ENCODE data around the gene KLHL29.

The KLHL29 gene

GRCh38 chr2:23412556-23413155 is 27.7 kb downstream of the KLHL29 start:
- TF ChIP-seq CTCF (IDR thresholded peaks at IDR 0.05; ENCODE audit: low read depth, low read length, missing control alignments): no peak
- DNase-seq (ENCODE audit: low read depth): no peak

DNA sequence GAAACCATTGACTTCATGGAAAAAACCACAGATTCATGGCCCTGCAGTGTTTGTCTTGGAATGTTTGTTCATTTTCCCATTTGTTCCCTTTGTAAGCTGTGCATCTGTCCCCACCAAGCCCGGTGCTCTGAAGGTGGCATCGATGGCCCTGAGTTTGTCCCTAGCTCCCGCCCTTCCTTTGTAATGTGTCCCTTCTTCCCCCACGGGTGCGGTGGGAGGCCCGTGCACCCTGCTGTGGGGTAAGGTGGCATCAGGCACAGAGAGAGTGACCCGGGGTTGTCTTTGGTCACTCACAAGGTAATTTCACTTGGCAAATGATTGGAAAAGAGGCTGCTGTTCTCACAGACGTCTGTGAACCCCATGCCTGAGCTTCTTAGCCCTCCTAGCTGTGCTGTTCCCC is 28.7 kb downstream of the KLHL29 start:
- H3K4me3 ChIP-seq (ENCODE audit: low read depth, low read length): no peak overlapping the region
- TF ChIP-seq CTCF (IDR thresholded peaks at IDR 0.05; ENCODE audit: low read depth, low read length, missing control alignments): no peak
- DNase-seq (ENCODE audit: low read depth): no peak

More at GRCh38 chr2:23412556-23413155, 27.7 kb downstream of the KLHL29 start:
- H3K4me3 ChIP-seq (ENCODE audit: low read depth, low read length): no peak overlapping the region

- TF ChIP-seq CTCF (IDR thresholded peaks at IDR 0.05; ENCODE audit: low read depth, low read length, missing control alignments): no peak
- no peak for DNase-seq (ENCODE audit: low read depth)
- no peak overlapping the region for H3K4me3 ChIP-seq (ENCODE audit: low read depth, low read length)
Observed at GRCh38 chr2:23414106-23414505, 29.1 kb downstream of the KLHL29 start.

DNA sequence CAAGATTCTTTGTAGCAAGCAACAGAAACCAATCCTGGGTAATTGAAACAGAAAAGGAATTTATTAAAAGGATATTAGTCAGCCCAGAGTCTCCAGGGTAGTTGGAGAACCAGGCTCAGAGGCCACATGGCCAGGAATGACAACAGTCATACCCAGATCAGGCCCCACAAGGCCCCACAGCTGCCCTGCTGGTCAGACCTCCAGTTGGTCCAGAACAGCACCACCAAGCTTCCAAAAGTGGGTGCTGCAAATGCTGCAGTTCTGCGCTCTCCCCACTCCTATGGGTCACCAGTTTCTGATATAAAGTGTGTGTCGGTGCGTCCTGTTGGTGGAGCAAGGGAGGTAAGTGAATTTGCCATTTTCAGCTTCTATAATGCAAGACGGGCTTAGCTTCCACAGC is 29.9 kb downstream of the KLHL29 start:
- no peak overlapping the region for H3K4me3 ChIP-seq (ENCODE audit: low read depth, low read length)
- peak; percentile 26 for TF ChIP-seq CTCF (IDR thresholded peaks at IDR 0.05; ENCODE audit: low read depth, low read length, missing control alignments)
- no peak for DNase-seq (ENCODE audit: low read depth)

- no peak for DNase-seq (ENCODE audit: low read depth)
- H3K4me3 ChIP-seq (ENCODE audit: low read depth, low read length): no peak overlapping the region
- TF ChIP-seq CTCF (IDR thresholded peaks at IDR 0.05; ENCODE audit: low read depth, low read length, missing control alignments): no peak
Observed at GRCh38 chr2:23417310-23417709, 32.3 kb downstream of the KLHL29 start.

DNA sequence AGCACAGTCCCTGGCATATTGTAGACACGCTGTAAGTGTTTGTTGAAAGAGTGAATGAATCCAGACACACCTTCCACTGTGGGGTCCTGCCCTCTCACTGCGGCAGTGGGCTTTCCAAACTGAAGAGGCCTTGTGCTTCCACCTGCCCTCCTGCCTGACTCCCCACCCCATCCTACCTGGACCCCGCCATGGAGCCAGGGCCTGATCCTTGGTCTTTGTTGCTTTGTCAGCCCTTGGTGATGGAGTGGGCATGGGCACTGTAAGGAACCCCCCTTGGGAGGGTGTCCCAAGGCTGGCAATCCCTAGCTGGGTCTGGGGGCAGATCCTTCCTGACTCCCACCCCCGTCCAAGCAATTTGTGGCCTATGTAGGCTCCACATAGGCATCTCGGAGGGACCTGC is 33.1 kb downstream of the KLHL29 start:
- no peak for DNase-seq (ENCODE audit: low read depth)
- no peak for TF ChIP-seq CTCF (IDR thresholded peaks at IDR 0.05; ENCODE audit: low read depth, low read length, missing control alignments)
- H3K4me3 ChIP-seq (ENCODE audit: low read depth, low read length): no peak overlapping the region

DNA sequence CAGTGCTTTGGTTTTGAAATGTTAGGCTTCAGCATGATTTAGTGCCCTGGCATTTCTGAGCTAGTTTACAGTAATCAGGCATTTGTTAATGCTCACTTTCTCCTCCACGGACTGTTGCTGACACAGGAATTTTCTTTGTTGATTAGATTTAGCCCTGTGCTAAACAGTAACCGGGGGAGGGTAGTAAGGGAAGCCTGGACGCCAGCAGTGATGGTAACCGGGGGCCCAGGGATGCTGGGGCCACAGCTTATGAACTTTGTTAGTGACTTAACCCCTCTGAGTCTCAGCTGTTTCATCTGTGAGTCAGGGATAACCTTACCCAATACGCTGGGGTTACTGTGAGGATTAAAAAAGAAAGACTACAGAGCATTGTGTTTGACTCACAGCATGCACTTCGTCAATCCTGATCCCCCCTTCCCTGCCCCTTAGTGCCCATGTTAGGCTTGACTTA is 33.5 kb downstream of the KLHL29 start:
- DNase-seq (ENCODE audit: low read depth): no peak
- no peak overlapping the region for H3K4me3 ChIP-seq (ENCODE audit: low read depth, low read length)

More for the DNA sequence above, 33.5 kb downstream of the KLHL29 start:
- no peak for TF ChIP-seq CTCF (IDR thresholded peaks at IDR 0.05; ENCODE audit: low read depth, low read length, missing control alignments)
